ENCODE results near the gene RYR3.

DNA sequence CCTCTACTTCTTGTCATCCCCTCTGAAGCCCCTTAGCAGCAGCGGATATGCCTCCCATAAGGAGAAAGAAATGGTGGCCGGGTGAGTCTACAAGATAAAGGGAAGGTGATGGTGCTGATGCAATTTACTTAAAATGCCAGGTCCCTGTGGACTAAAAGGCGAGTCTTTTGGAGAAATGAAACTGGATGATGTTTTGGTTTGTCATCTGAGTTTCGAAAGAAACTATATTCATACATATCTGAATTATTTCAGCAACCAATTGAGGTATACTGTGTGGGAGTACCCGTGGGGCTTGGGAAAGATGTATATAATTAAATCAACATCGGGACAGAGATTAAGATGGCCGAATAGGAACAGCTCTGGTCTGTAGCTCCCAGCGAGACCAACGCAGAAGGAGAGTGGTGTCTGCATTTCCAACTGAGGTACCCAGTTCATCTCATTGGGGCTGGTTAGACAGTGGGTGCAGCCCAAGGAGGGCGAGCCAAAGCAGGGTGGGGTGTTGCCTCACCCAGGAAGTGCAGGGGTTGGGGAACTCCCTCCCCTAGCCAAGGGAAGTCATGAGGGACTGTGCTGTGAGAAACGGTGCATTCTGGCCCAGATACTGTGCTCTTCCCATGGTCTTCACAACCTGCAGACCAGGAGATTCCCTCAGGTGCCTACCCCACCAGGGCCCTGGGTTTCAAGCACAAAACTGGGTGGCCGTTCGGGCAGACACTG, 446.9 kb downstream of the RYR3 start:
- TF ChIP-seq POLR2AphosphoS5 (IDR thresholded peaks at IDR 0.05; ENCODE audit: low read depth, low read length) (no peak), POLR2A (IDR thresholded peaks at IDR 0.05; ENCODE audit: low read depth, low read length) (no peak), TAF1 (IDR thresholded peaks at IDR 0.05; ENCODE audit: borderline replicate concordance, low read depth, low read length) (no peak)
